Parathyroid adenoma (tissue), 2 donors: ENCODE measurements around the gene GPR17.

ENCODE experiments used
- H2AFZ ChIP-seq: fragments of 300-600 bp; sonication (generic); one replicate; pipeline ENCODE4 v1.7.0; 2017; ENCODE audit warnings: antibody characterized with exemption, mild to moderate bottlenecking
- H3K27ac ChIP-seq: fragments of 300-600 bp; sonication (generic); one replicate; pipeline ENCODE4 v1.7.0; 2017
- H3K27me3 ChIP-seq: fragments of 300-600 bp; sonication (generic); one replicate; pipeline ENCODE4 v1.7.0; 2017; ENCODE audit warnings: low read length; ENCODE audit not compliant: control insufficient read depth, insufficient read depth
- H3K36me3 ChIP-seq: fragments of 300-600 bp; sonication (generic); one replicate; pipeline ENCODE4 v1.7.0; 2017; ENCODE audit warnings: low read length; ENCODE audit not compliant: control insufficient read depth, insufficient read depth
- H3K4me1 ChIP-seq: fragments of 300-600 bp; sonication (generic); one replicate; pipeline ENCODE4 v1.7.0; 2017; ENCODE audit warnings: control low read depth
- H3K4me2 ChIP-seq: fragments of 300-600 bp; sonication (generic); one replicate; pipeline ENCODE4 v1.7.0; 2017; ENCODE audit warnings: low read length
- H3K4me3 ChIP-seq: fragments of 300-600 bp; sonication (generic); one replicate; pipeline ENCODE4 v1.7.0; 2017; ENCODE audit warnings: low read depth, low read length
- H3K79me2 ChIP-seq: fragments of 300-600 bp; sonication (generic); one replicate; pipeline ENCODE4 v1.7.0; 2017; ENCODE audit warnings: control low read depth
- H3K9ac ChIP-seq: fragments of 300-600 bp; sonication (generic); one replicate; pipeline ENCODE4 v1.7.0; 2017; ENCODE audit warnings: mild to moderate bottlenecking
- H3K9me3 ChIP-seq: fragments of 300-600 bp; sonication (generic); one replicate; pipeline ENCODE4 v1.7.0; 2017; ENCODE audit warnings: low read length; ENCODE audit not compliant: control insufficient read depth
- TF ChIP-seq, protein P1 (sequence below): fragments of 300-600 bp; sonication (generic); IDR thresholded peaks from one replicate; pipeline ENCODE4 v1.7.0; 2017; ENCODE audit warnings: antibody characterized with exemption, mild to moderate bottlenecking
- donor health status: primary hyperparathyroidism.

GPR17 gene

DNA sequence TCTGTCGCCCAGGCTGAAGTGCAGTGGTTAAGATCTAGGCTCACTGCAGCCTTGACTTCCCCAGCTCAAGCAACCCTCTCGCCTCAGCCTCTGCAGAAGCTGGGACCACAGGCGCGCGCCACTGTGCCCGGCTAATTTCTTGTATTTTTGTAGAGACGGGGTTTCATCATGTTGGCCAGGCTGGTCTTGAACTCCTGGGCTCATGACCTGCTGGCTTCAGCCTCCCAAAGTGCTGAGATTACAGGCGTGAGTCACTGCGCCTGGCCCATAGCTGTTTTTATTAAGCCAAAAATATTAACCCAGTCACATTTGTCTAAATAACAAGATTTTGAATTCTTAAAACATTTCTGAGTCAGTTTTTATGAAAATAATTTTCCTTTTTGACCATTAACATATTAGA lies 49.0 kb downstream of the GPR17 start:
- Histone ChIP-seq H3K4me3 (no peak overlapping the region), H3K4me2 (no peak overlapping the region), H3K36me3 (no peaks in the 10 kb centered on the region), H3K79me2 (no peaks in the 10 kb centered on the region), H3K27ac (no peak overlapping the region), H3K27me3 (no peaks in the 10 kb centered on the region), H3K9me3 (no peaks in the 10 kb centered on the region), H3K4me1 (no peaks in the 10 kb centered on the region), H3K9ac (no peak overlapping the region), H2AFZ (peak overlapping the region; percentile 73)
- TF ChIP-seq, protein P1, sequence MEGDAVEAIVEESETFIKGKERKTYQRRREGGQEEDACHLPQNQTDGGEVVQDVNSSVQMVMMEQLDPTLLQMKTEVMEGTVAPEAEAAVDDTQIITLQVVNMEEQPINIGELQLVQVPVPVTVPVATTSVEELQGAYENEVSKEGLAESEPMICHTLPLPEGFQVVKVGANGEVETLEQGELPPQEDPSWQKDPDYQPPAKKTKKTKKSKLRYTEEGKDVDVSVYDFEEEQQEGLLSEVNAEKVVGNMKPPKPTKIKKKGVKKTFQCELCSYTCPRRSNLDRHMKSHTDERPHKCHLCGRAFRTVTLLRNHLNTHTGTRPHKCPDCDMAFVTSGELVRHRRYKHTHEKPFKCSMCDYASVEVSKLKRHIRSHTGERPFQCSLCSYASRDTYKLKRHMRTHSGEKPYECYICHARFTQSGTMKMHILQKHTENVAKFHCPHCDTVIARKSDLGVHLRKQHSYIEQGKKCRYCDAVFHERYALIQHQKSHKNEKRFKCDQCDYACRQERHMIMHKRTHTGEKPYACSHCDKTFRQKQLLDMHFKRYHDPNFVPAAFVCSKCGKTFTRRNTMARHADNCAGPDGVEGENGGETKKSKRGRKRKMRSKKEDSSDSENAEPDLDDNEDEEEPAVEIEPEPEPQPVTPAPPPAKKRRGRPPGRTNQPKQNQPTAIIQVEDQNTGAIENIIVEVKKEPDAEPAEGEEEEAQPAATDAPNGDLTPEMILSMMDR: no peak

DNA sequence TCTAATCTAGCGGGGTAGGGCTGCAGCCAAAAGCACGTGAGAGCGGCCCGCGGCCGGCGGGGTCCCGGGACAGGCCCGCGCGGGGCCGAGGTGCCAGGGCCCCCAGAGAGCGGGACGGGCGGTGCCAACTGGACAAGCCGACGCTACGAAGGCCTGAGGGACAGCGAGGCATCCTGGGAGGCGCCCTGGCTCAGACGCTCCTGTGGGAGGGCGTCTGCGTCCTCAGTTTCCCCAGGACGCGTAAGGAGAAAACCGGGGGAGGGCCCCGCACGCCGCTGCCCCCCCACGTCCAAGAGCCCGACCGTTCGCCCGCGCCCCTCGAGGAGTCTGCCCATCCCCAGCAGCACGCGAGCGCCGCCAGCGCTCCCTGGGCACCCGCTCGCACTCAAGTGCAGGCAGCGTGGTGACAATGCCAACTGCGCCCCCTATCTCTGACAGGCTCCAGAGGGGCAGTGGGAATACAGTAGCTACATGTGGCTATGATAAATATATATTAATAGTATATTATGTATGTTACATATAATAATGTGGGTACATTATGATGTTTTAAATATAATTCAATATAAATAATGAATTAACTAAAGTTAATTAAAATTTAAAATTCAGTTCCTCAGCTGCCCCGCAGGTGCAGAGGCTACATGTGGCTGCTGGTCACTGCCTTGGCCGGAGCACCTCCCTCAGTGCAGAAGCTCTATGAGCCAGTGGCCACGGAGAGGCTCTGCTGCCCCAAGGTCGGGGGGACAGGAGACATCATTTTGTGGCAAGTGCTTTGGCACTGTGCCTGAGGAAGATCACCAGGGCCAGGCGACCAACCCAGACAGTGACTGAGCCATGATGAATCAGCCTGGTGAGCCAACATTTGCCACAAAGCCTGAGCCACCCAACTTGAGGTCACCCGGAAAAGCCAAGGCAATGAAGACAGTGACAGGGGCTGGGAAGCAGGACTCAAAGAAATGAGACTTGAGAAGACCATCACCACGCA lies 49.8 kb downstream of the GPR17 start:
- TF ChIP-seq, protein P1: no peak
- no peaks in the 10 kb centered on the region for H3K4me1 ChIP-seq
- no peaks in the 10 kb centered on the region for H3K9me3 ChIP-seq
- no peak overlapping the region for H3K27ac ChIP-seq
- H2AFZ ChIP-seq: peak overlapping the region; percentile 73
- H3K4me2 ChIP-seq: no peak overlapping the region
- no peaks in the 10 kb centered on the region for H3K27me3 ChIP-seq
- H3K4me3 ChIP-seq: no peak overlapping the region
- no peaks in the 10 kb centered on the region for H3K36me3 ChIP-seq
- no peak overlapping the region for H3K9ac ChIP-seq
- H3K79me2 ChIP-seq: no peaks in the 10 kb centered on the region

DNA sequence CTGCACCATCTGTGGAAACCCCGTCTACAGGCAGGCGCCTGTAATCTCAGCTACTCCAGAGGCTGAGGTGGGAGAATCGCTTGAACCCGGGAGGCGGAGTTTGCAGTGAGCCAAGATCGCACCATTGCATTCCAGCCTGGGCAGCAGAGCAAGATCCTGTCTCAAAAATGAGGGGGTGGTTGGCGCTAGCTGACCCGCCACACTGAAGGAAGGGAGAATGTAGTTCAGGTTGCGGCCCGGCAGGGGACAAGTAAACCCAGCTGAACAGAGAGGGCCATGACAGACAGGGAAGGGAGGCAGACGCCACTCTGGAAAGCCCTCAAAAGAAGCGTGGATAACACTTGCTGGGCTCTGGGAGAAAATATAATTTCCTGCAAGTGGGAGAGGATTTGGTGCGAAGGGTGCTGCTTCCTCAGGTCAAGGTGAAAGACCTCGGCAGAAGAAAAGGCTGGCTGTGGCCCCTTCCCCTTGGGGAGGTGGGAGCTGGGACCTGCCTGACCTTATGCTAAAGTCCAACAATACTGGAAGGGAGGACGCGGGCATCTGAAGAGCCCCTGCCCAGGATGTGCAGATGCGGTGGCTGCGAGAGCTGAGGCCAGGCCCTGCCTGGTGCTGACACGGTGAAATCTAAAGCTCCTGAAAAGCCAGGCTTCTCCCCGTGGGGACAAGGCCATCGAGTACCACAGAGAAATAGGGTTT lies 51.7 kb downstream of the GPR17 start:
- TF ChIP-seq, protein P1: no peak
- Histone ChIP-seq H3K4me2 (no peak overlapping the region), H3K79me2 (no peaks in the 10 kb centered on the region), H2AFZ (no peak overlapping the region), H3K4me1 (no peaks in the 10 kb centered on the region), H3K27me3 (no peaks in the 10 kb centered on the region), H3K36me3 (no peaks in the 10 kb centered on the region), H3K9me3 (no peaks in the 10 kb centered on the region), H3K4me3 (no peak overlapping the region), H3K27ac (no peak overlapping the region), H3K9ac (no peak overlapping the region)

DNA sequence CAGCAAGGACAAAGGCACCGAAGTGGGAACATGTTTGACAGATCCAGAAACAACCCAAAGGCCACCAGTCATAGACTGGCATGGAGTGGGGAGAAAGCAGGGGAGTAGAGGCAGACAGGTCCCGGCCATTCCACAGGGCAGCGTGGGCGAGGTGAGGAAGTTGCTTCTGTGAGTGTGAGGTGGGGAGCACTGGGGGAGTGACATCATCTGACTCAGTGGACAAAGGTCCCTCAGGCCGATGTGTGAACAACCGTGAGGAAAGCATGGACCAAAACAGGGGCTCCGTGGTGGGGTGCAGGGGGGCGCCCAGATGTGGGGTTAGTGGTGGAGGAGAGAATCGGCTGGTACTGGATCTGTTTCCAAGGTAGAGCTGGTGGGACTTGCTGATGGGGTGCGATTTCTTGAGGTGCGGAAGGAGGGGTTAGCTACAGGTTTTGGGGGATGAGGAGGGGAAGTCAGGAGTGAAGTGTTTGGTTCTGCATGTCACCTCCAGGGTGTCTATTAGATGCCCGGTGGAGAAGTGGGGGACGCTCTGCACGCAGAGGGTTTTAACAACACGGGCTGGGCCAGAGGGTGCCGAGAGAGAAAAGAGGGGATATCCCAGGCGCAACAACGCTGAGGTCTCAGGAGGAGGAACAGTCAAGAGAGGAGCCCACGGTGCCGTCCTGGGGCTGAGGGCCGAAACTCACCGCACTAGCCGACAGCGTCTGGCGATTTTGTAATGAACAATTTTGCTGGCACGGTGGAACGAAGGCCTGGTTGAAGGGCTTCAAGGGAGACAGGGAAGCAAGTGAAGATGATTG lies 52.8 kb downstream of the GPR17 start:
- no peaks in the 10 kb centered on the region for H3K4me1 ChIP-seq
- H3K27me3 ChIP-seq: no peaks in the 10 kb centered on the region
- H3K27ac ChIP-seq: no peak overlapping the region
- H3K79me2 ChIP-seq: peaks cover 1% of the 10 kb centered on the region
- no peaks in the 10 kb centered on the region for H3K36me3 ChIP-seq
- no peak overlapping the region for H3K4me2 ChIP-seq
- H2AFZ ChIP-seq: no peak overlapping the region
- no peak overlapping the region for H3K4me3 ChIP-seq
- H3K9ac ChIP-seq: no peak overlapping the region
- H3K9me3 ChIP-seq: no peaks in the 10 kb centered on the region
- TF ChIP-seq, protein P1: no peak
